ENCODE data around the gene MAPK7.

DNA sequence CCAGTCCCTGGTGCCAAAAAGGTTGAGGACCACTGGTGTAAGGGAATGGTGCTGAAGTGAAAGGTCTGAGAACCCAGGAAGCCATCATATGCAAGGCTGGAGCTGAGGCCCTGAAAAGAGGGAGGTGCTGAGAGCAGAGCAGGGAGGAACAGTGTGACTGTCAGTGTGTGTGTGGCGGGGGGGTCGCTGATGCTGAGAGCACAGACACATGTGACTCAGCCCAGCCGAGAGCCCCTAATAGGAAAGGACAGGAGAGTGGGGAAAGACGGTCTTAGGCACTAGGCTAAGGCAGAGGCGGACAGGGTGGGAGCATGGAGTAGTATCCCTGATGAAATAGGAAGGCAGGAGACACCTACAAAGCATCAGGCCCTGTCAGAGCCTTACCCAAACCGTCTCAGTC is 17.0 kb upstream of the MAPK7 start:
- TF ChIP-seq EZH2 (IDR thresholded peaks at IDR 0.05; ENCODE audit: insufficient read depth, low read length) (no peak), CTCF (IDR thresholded peaks at IDR 0.05; ENCODE audit: insufficient read depth, low read depth, low read length) (no peak)
